ENCODE results near the gene BNIP5.

BNIP5 gene, protein sequence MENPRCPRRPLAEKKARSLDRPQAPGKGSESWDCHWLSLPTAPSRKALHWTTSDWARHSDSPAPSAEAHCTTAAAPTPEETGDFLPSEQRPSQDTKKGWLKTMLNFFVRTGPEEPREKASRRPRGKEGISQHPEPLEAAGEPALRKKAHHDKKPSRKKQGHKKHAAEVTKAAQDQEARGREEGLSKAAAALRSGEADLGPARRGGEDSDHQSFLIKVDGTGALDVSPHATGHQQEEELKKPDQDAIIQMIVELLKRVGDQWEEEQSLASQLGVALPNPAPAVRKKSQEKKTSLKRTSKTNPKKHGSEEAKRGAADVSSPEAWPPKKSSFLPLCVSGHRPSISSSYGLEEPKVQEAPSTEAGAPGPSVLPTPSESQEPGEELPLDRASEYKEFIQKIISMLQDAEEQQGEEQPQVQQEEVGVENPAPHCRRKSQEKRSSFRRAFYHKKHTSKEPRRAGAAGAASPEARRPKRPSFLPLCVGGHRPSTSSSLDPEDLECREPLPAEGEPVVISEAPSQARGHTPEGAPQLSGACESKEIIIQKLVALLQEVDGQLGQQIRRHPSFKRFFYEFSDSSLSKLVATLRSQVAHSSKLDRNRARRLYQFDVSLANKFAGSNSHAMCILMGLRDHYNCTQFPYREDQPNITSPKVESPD

DNA sequence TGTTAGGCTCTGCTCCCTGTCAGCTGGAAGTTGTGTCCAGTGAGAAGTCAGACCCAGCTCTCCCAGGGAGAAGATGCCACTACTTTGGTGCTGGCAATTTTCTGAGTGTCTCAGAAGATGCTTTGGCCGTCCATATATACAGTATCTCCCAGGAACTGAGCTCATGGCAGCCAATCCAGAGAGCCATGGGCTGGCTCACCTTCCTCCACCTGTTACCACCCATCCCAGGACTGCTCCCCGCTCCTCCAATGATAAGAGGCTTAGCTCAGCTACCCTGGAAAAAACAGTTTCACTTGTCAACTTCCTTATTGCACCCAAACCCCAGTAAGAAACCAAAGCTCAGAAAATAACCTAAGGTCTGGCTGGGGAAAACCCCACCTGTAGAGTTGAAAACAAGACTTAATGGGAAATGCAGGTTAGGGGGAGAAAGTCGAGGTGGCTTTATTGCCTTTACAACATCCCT lies at the start of gene BNIP5:
BNIP5 (minus strand) TSS at position 110 of the 463 bp plus-strand sequence. CDS start 6,198 bp downstream, outside the sequence.
- DNase-seq (ENCODE audit: low read depth in 2 of 3, low spot score in 1 of 3) = no peak

DNA sequence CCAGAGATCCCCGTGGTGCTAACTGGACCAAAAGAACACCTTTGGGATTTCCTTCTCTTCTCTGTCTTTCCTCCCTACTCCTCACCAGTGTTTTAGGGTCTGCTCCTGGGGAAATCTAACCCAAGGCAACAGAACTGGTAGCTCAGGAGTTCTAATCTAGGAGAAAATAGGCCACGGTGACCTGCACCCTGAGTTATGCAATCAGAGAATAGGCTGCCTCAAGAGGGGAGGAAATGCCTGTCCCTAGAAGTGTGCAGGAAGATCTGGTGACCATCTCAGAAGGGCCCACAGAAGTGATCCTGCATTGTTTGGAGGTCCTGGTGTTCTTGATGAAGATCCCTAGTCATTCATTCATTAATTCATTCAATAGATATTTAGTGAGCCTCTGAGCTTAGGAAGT lies 47.4 kb upstream of the BNIP5 start:
- no peak for DNase-seq (ENCODE audit: low read depth in 2 of 3, low spot score in 1 of 3)

DNA sequence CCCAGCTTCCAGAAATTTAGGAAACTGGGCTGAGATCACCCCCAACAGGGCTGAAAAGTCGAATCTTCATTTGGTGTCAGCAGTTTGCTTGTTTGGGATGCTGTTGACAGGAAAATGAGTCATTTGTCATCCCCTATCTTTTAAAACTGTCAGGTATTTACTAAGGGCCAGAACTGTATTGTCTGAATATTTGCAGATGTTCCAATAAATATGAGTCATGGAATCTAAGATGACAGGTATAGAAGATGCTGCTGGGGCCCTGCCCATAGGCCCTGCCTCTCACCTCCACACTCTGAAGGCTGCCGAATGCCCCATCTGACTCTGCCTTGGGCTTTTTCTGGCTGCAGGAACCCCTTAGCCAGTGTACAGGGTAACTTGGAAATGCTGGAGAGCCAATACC lies 46.9 kb upstream of the BNIP5 start:
- no peak for DNase-seq (ENCODE audit: low read depth in 2 of 3, low spot score in 1 of 3)

DNA sequence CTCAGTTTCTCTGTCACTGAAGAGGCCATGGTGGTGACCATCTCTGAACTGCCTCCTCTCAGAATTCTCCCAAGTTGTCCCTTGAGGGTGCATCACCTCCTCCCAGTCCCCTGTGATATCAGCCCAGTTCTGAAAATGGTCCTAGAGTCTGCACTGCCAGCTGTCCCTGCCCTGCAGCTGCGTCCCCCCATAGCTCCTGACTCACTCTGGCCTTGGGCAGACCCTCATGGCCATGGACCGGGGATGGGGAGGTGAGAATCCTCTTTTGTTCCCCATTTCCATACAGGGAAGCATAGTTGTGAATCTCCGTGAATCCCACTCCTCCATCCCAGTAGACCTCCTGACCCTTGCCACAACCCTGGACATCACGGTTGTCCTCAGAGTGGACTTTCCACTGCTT lies 46.3 kb upstream of the BNIP5 start:
- DNase-seq (ENCODE audit: low read depth in 2 of 3, low spot score in 1 of 3) = no peak

DNA sequence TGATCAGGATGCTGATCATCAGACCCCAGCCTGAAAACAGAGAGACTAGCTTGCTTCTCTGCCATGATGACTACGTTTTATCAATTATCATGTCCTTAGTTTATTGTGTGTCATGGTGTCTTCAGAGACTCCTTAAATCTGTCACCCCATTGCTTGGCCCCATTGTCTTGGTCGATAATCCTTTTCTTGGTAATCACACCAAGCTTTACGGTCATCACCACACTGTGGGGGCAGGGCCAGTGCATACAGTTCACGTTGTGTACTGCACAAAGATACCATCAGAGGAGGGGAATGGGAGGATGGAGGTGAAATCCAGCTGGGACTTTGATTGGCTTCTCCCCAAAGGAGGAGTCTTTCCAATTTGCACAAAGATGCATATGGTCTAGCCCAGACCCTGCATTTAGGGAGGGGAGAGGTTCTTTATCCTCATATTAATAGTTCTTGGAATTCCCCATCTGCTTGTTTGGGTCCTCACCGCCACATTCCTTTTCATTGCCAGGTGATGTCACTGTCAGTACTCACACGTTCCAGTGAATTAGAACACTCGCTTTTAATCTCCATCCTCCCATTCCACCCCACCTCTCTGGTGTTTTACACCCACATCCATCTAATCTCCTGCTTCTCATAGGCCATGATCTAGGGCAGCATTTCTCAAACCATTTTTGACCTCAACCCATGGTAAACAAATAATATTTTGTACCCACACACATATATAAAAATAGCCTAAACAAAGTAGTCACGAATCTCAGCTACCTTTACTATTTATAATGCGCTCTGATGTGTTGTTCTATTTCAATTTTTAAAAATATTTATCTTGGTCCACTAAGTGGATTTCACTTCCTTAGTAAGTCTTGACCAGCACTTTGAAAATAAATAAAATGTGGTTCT lies 45.1 kb upstream of the BNIP5 start:
- no peak for DNase-seq (ENCODE audit: low read depth in 2 of 3, low spot score in 1 of 3)

DNA sequence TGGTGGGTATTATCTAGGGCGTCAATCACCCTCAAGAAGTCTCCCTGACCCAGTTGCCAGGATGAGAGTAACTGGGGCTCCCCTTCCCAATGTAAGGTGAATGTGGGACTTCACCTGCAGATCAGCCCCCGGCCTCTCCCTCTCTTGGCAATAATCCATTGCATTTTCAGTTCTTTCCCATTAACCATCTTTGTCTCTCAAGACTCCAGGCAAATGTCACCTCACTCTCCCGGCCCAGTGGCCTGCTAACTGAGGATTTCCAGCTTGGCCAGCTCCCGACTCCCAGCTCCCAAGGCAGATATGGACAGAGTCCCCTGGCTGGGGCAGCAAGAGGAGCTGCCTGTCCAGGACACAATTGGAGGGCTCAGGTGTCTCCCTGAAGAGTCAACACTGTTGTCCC lies 43.5 kb upstream of the BNIP5 start:
- no peak for DNase-seq (ENCODE audit: low read depth in 2 of 3, low spot score in 1 of 3)

DNA sequence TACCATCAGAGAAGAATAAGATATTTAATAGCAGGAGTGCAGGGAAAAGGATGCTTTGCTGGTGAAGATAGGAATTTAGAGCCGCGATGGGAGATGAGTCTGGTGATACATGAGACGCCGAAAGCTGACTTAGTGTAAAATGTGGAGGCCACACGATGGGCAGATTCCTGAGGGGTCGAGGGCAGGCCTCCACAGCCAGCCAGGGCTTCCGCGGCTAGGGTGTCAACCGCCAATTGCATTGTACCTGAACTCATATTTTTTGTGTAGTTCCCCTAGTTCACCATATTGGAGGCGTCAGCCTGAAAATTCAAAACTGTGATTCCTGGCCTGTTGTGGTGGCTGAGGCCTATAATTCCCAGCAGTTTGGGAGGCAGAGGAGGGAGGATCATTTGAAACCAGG lies 42.2 kb upstream of the BNIP5 start:
- no peak for DNase-seq (ENCODE audit: low read depth in 2 of 3, low spot score in 1 of 3)

DNA sequence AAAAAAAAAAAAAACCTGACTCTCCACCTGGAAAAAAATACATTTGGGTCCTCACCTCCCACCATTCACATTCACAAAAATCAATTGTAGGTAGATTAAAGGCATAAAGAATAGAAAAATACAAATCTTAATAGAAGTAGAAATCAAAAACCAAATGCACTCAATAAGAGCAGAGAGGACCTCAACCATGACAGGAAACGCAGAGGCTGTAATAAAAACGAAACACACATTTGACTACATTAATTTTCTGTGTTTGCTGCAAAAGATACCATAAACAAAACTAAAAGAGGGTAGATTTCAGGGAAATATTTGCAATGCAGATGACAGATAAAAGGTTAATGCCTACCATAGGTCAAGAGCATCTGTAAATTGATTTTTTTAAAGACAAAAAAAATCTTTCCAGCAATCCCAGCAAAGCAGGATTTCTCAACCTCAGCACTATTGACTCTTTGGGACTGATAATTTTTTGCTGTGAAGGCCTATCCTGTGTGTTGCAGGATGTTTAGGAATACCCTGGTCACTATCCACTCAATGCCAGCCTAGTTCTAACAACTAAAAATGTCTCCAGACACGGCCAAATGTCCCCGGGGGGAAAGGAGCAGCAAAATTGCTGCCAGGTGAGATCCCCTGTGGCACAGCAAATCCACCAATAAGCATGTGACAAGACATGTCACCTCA lies 41.7 kb upstream of the BNIP5 start:
- no peak for DNase-seq (ENCODE audit: low read depth in 2 of 3, low spot score in 1 of 3)

DNA sequence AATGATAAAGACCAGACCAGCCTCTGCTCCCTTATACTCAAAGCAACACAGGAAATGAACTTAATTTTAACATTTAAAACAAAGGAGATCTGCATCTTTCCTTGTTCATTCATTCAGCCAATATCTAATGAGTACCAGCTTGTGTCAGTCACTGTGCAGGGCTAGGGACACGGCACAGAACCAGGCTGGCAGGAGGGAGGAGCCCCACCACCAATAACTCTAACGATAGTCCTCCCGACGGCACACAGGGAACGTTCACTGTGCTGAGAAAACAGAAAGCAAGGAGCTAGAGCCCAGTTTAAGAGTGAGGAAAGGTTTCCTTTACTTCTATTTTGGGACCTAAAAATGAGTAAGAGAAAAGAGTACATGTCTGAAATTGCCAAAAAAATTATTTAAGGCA lies 40.9 kb upstream of the BNIP5 start:
- no peak for DNase-seq (ENCODE audit: low read depth in 2 of 3, low spot score in 1 of 3)

DNA sequence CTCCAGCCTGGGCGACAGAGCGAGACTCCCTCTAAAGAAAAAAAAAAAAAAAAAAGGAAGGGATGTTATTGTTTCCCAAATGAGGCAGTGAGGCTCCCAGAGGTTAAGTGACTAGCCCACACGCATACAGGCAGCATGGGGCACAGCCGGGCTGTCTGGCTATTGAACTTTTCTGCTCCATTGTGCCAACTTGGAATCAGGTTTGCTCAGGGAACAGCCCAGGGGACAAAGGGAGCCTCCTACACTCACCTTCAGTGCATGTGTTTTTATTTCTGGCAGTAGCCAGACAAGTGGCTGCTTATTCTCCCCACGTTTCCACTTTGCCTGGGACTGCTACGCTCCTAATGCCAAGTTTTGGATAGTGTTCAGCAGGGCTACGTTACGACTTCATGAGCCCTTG lies 40.1 kb upstream of the BNIP5 start:
- no peak for DNase-seq (ENCODE audit: low read depth in 2 of 3, low spot score in 1 of 3)

DNA sequence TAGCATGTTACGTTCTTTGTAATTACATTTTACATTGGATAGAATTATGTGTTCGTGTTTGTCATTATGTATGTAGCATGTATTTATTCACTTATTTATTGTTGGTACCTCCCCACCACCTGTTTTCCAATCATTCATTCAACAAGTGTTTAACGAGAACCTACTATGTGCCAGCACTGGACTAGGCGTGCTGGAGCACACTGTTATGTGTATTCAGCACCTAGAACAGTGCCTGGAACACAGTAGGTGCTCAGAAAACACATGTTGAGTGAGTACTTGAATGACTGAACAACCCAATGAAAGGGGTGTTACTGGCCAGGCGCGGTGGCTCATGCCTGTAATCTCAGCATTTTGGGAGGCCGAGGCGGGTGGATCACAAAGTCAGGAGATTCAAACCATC lies 39.5 kb upstream of the BNIP5 start:
- no peak for DNase-seq (ENCODE audit: low read depth in 2 of 3, low spot score in 1 of 3)

DNA sequence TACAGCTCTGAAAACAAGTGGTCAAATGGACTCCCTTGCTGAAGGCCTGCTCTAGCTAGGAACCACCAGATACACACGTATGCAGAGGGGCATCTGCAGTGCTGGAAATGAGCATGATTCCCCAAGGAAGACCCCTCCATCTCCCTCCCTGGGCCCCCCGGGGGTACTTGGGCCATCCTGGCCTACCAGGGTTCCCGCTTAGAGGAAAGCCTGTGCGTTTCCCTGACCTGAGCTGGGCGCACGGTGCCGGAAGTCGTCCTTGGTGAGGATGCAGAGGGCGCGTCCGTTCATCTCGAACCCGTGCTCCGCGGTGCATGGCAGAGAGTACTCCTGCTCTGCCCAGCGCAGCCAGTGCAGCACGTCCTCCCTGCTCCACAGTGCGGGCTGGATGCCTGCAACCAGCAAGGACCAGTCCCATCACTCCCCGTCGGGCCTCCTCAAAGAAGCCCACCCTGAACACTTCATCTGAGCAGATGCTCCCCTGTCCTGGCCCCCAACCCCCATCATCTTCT lies 39.0 kb upstream of the BNIP5 start:
- DNase-seq (ENCODE audit: low read depth in 2 of 3, low spot score in 1 of 3) = no peak

DNA sequence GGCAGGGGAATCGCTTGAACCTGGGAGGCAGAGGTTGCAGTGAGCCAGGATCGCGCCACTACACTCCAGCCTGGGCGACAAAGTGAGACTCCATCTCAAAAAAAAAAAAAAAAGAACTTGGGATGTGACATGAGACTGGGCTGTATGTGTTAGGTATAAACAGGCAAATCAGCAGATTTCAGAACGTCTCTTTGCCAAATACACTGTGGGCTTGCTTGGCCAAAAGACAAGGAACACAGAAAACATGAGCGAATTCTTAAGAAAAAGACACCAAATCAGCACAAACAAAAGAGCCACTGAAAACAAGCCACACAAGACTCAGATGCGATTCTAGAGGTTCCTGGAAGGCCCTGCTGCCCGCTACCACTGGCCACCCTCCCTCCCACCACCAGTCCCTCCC lies 38.3 kb upstream of the BNIP5 start:
- DNase-seq (ENCODE audit: low read depth in 2 of 3, low spot score in 1 of 3) = no peak

DNA sequence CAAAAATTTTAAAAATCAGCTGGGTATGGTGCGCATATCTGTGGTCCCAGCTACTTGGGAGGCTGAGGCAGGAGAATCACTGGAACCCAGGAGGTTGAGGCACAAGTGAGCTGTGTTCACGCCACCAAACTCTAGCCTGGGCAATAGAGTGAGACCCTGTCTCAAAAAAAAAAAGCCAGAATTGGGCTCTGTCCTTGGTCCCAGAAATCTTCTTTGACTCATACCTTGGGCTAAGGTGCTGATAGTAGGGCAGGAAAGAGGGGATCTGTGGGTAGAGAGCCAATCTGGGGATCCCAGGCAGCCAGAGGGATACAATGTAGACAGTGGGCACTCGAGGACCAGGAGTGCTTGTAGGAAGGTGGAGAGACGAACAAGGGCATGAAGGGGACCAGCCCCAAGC lies 37.5 kb upstream of the BNIP5 start:
- DNase-seq (ENCODE audit: low read depth in 2 of 3, low spot score in 1 of 3) = no peak

DNA sequence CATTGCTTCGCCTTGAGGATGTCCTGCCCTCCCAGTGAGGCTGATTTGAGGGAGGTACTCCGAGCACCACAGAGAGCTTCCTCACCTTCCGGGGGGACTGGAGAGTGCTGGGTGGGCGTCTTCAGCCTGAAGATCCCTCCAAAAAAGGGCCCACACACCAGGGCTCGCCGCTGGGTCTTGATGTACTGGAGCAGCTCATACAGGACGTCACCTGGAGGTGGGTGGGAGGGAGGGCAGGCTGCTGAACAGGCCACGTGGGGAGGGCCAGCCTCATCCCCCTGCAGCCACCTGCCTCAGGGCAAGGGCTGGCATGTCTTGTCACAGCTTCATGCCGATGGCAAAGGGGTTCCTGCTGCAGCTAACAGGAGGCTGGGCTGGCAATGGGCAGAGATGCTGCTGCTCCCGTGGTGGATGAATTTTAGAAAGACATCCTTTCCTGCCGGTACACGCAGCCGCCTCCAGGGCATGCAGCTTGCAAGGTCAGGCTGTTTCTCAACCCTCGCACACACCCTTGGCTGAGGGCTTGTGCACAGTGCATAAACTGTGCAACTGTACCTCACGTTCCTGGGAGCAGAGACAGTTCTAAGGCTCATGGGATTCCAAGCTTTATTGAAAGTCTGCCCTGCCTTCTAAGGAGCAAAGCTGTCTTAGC lies 36.8 kb upstream of the BNIP5 start:
- no peak for DNase-seq (ENCODE audit: low read depth in 2 of 3, low spot score in 1 of 3)

DNA sequence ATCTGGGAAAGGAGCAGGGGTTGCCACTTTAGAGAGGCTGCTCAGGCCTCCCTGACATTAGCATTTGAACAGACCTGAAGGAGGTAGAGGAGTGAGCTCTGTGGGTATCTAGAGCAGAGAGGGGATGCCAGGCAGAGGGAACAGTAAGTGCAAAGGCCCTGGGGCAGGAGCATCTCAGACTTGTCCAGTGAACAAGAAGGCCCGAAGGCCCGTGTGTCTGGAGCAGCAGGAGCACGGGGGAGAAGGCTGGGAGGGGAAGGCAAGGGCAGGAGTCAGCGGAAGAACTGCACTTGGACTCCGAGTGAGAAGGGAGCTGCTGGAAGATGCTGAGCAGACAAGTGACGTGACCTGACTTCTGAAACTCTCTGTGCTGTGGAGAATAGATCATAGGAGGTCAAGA lies 35.4 kb upstream of the BNIP5 start:
- no peak for DNase-seq (ENCODE audit: low read depth in 2 of 3, low spot score in 1 of 3)

DNA sequence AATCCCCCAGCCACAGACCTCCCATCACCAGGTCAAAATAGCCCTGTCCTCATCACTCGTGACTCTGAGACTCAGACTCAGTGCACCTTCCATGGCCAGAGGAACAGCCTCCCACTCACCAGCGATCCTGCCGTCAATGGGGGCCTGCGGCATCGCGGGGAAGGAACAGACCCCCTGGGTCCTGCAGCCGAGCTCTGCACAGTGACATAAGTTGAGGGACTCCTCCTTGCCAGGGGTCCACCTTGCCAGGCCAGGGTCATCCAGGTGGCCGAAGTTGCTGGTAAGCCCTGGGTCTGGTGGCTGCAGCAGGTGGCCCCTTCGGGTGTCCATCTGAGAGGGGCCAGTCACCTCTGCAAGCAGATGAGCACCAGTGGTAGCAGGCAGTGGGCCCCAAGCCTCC lies 34.5 kb upstream of the BNIP5 start:
- DNase-seq (ENCODE audit: low read depth in 2 of 3, low spot score in 1 of 3) = no peak

DNA sequence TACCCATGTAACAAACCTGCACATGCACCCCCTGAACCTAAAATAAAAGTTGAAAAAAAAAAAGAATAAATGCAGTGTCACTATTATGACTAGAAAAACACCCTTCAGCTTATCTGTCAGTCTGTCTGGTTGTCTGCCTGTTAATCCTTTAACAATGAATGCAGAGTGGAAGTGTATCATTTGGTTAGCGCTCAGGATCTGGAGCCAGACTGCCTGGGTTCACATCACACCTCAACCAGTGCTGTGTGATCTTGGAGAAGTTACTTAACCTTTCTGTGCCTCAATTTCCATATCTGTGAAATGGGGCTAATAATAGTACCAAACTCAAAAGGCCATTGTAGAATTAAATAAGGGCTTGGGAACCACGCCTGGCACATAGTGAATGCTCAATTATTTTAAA lies 34.0 kb upstream of the BNIP5 start:
- DNase-seq (ENCODE audit: low read depth in 2 of 3, low spot score in 1 of 3) = no peak

DNA sequence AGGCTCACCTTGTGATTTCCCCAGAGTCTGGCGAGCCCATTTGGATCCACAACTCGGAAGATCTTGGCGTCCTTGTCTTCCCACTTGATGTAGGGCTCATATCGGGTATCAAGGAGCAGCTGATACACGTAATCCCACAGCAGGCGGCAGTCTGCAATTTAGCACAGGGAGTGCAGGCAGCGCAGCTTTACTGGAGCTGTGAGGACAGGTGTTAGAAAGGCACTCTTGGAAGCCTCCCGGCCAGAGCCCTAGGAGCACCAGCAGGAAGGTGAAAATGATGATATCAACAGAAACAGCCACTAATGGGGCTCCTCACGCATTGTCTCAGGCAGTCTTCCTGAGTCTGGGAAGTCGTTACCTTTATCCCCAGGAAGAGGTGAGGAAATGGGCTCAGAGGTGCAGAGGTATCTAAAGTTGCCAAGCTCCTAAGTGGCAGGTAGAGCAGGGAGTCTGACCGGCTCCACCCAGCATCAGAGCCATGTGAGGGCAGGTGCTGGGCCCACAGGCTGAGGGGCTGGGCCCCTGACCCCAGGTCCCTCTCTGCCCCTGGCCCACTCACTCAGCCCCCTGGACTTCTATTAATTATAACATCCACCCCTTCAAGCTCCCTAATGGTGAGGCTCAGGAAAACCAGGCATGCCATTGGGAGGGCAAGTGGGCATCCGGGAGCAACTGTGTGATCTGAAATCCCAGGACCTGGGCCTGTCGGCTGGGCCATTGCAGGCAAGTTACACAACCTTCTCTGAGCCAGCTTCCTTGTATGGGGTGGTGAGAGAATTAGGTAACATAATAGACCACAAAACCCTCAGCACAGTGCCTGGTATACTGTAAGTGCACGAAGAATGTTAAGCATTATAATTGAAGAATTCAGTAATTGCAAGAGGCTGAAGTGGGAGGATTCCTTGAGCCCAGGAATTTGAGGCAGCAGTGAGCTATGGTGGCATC lies 32.5 kb upstream of the BNIP5 start:
- DNase-seq (ENCODE audit: low read depth in 2 of 3, low spot score in 1 of 3) = no peak
